AG20443 (cell line): ENCODE data around the gene HERC6.
"Not testable (repeated sequence)": the region's sequence is repeated elsewhere in the genome, so short reads cannot be mapped to it uniquely, and the experiment has no call there.

Experiments used
- DNase-seq: peaks from one replicate; pipeline ENCODE4 v3.0.0; 2012; ENCODE audit warnings: low spot score, mixed read lengths

Gene HERC6

DNA sequence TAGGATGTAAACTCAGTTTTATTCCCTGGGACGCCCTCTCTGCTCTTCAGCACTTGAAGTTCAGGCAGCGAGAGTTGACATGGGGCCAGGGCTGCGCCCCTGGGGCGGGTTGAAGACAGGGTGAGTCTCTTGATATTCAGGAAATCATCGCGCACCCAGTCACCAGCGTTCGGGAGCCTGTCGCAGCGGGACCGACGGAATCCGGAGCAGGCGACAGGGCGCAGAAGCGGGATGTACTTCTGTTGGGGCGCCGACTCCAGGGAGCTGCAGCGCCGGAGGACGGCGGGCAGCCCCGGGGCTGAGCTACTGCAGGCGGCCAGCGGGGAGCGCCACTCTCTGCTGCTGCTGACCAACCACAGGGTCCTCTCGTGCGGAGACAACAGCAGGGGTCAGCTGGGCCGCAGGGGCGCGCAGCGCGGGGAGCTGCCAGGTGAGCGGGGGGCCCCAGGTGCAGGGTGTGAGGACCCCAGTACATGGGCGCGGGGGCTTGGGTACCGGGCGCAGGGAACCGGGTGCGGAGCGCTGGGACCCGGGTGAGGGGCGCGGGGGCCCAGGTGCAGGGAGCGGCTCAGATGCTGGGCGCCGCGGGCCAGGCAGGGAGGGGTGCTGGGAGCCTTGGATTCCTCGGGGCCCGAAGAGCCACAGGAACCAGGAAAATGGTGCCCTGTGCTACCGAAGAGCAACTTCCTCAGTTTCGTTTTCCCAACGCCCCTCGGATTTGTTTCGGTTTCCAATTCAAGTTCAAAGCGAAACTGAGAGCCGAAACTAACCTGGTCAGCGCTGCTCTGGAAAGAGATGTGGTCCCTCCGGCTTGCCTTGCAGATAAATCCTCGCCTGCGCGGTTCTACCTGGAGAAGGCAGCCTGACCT is at the start of gene HERC6:
Gene HERC6, plus strand, starts transcription at position 162 of the 869 bp plus-strand sequence. Its CDS starts 70 bp downstream, at position 232.
- DNase-seq = peak; percentile 92

DNA sequence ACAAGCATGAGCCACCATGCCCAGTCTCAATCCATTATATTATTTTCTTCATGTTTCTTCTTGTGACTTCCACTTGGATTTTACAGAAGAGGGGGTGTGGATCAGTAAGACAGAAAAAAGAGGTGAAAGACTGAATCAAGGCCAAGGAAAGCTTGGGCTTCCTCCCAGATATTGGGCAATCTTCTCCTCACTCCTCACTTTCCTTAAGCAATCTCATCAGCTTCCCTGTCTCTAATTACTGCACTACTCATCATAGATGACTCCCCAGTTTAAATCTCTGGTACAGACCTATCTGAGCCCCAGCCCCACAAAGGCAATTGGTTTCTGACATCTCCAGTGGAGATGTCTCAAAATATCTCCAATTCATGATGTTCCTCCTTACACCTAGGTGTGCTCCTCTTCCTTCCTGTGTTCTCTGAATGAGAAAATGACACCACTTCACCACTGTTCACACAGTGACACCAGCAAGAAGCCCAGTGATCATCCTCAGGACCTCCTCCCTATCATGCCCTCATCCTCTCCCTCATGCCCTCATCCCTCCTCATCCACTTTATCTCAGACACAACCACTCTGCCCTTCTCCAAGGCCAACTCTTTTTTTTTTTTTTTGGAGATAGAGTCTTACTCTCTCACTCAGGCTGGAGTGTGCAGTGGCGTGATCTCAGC is 44.8 kb upstream of the HERC6 start:
- peak; percentile 35 for DNase-seq

DNA sequence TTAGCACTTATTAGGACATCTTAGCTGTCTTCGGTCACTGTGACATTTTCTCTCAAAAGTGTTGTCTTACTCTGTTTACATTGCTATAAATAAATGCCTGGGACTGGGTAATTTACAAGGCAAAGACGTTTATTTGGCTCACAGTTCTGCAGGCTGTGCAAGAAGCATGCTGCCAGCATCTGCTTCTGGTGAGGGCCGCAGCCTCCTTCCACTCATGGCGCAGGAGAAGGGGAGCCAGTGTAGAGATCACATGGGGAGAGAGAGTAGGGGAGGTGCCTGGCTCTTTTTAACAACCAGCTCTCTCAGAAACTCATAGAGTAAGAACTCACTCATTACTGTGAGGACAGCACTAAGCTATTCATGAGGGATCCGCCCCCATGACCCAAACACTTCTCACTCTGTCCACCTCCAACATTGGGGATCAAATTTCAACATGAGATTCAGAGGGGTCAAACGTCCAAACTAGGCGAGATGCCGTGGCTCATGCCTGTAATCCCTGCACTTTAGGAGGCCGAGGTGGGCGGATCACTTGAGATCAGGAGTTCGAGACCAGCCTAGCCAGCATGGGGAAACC is 43.5 kb upstream of the HERC6 start:
- peak; percentile 20 for DNase-seq

DNA sequence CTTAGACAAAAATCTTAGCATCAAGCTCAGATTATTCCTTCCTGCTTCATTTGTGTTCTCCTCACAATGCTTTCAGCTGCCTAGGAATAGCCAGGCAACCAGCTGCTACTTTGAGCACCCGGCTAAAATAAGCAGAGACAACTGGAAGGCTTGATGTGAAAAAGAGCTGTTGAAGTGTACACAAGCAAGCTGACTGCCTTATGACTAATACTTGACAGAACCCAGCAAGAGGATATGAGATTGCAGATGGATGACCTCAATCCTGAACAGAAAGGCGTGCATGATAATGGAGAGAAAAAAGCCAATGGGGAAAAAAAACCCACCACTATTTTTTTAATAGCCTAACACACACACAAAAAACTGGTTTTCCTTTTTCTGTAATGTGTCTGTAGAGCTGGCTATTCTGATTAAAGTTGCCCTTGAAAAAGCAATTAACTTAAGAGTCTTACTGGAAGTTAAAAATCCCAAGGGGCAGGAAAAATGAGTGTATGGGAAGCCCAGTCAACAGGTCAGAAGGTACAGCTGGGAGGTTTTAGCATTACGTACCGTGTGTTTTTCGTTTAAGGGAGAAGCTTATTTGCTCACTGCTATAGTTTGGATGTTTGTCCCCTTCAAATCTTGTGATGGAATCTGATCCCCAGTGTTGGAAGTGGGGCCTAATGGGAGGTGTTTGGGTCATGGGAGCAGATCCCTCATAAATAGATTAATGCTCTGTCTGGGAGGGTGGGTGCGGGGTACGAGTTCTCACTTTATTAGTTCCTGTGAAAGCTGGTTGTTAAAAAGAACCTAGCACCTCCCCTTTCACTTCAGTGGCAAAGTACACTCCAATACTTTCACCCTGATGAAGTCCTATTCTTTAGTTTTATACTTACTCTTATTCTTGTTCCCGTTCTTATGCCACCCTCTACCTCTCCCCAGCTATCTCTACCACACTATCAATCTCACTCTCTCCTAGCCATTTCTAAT is 37.1 kb upstream of the HERC6 start:
- peak; percentile 84 for DNase-seq

DNA sequence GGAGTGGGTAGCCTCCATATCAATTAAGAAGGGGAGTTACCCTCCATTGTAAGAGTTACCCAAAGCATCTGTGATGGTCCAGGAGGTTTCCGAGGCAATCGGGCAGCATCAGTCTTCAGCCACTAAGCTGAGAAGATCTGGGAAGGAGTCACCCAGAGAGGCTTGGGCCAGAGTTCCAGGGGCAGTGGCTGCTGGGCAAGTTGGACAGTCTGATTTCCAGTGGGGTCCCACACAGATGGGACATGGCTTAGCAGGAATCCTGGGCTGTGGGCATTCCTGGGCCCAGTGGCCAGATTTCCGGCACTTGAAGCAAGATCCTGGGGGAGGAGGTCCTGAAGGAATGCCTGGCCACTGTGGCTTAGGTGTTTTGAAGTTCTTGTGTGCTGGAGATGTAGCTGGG is 31.8 kb upstream of the HERC6 start:
- not testable (repeated sequence) for DNase-seq

DNA sequence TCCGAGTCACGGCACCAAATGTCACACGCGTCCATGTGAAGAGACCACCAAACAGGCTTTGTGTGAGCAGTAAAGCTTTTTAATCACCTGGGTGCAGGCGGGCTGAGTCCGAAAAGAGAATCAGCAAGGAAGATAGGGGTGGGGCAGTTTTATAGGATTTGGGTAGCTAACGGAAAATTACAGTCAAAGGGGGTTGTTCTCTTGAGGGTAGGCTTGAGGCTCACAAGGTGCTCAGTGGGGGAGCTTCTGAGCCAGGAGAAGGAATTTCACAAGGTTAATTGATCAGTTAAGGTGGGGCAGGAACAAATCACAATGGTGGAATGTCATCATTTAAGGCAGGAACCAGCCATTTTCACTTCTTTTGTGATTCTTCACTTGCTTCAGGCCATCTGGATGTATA is 29.9 kb upstream of the HERC6 start:
- not testable (repeated sequence) for DNase-seq

DNA sequence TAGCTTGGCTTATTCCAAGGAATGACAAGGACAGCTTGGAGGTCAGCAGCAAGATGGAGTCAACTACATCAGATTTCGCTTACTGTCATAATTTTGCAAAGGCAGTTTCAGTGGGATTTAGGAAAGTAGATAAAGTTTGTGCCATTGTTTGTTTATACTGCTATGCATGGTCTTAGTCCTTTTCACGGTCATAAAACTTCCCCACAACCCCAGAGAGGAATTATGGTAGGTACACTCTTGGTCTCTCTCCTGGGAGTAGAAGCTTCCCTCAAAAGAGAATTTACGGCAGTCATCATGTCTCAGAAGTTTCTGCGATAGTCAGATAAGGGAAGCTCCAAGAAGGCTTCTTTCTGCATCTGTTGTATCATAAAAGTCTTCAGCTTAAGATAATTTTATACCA is 27.9 kb upstream of the HERC6 start:
- no peak for DNase-seq

DNA sequence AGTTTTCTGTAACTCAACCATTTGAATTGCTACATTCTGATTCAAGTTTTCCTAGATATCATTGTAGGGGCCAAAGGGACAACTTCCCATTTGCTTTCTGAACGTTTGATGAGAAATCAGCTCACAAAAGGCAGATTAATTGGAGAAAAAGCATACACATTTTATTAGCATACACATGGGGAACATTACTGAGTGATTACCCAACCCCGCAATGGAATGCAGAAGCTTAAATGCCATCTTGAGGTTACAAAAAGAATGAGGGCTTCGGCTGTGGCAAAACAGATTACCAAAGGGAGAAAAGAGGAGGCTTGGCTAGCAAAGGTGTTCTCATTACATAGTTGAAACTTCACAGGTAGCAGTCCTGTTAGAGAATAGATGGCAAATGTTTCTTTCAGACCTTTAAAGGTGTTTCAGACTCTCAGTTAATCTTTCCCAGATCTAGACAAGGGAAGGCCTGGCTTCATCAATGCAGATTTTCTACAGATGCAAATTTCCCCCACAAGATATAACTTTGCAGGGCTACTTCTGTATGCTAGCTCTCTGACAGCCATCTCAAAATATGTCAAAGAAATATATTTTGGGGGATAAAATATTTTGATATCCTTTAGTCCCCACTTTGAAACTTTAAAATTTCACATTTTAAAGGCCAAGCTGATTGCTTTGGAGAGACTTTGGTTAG is 26.5 kb upstream of the HERC6 start:
- DNase-seq = peak; percentile 53

DNA sequence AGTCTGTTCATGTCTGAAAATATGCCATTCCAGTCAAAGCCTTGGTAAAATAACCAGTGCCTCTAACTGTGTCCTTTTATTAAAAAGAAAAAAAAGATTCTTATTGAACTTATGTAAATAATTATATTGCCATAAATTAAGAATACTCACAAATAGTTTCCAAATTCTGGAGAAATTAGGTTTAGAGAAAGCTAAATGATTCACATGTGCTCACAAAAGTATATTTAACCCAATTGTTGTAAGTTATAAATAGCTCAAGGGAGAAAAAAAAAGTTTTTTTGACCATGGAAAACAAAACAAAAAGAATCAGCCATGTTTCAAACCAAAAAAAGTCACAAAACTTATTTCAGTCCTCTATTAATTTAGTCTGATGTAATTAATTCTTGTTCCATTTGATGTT is 25.3 kb upstream of the HERC6 start:
- DNase-seq = no peak

DNA sequence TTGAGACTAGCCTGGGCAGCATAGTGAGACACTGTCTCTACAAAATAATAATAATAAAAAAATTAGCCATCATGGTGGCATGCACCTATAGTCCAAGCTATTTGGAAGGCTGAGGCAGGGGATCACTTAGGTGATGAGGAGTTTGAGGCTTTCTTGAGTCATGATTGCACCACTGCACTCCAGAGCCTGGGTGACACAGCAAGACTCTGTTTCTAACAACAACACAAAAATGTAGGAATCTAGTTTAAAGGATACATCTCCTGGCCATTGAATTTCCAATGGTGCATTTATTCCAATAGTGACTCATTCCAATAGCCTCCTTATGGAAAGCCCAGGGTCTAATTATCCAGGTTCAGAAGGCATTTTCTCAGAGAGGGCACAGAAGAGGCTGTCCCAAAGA is 21.9 kb upstream of the HERC6 start:
- DNase-seq = no peak

DNA sequence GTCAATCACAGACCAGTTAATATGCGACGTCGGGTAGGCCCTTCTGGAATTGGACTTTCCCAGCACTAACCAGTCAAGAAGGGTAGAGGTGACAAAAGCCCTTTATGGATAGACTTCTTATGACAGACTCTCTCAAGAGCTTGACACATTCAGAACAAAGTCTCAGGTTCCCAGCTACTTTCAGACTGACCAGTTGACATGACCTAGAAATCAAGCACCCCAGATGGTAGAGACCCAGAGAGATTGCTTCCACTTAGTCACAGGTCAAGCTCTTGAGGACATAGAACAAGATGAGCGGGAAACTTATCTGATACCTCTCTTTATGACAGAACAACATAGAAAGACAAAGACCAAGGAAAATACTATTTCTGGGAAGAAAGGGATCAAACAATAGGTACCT is 21.4 kb upstream of the HERC6 start:
- no peak for DNase-seq

DNA sequence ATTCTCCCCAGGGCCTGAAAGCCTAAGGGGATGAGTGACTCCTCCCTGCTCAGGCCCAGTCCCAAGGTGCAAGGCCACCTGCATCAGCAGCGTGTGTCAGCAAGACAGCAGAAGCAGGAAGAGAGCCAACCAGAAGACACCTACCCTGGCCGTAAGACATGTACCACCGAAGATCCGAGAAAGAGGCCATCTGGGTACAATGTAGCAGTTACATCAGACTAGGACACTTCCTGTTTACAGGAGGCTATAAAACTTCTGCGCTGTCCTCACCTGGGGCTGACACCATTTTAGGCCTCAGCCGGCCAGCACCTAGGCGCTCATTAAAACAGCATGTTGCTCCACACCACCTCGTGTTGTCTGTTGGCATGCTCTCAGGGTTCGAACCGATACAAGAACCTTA is 19.1 kb upstream of the HERC6 start:
- DNase-seq = no peak

DNA sequence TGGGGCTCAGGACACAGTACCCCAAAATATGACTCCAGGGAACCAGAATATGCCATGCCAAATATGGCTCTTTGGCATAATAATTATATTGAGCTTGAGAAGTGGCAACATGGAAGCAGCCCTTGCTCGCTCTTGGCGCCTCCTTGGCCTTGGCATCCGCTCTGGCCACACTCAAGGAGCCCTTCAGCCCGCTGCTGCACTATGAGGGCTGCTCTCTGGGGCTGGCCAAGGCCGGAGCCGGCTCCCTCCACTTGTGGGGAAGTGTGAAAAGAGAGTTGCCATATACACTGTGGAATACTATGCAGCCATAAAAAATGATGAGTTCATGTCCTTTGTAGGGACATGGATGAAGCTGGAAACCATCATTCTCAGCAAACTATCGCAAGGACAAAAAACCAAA is 18.4 kb upstream of the HERC6 start:
- no peak for DNase-seq

DNA sequence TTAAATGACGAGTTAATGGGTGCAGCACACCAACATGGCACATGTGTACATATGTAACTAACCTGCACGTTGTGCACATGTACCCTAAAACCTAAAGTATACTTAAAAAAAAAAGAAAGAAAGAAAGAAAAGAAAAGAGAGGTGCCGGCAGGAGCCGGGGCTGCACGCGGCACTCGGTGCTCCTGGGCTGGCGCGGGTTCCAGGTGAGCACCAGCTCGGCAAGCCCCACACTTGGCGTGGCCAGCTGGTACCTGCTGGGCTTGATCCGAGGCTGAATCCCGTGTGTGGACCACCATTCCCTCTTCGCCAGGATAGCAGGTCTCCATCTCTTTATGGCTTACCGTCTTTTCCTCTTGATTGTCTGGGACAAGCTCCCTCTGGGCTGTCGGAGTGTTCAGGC is 17.9 kb upstream of the HERC6 start:
- DNase-seq = no peak

DNA sequence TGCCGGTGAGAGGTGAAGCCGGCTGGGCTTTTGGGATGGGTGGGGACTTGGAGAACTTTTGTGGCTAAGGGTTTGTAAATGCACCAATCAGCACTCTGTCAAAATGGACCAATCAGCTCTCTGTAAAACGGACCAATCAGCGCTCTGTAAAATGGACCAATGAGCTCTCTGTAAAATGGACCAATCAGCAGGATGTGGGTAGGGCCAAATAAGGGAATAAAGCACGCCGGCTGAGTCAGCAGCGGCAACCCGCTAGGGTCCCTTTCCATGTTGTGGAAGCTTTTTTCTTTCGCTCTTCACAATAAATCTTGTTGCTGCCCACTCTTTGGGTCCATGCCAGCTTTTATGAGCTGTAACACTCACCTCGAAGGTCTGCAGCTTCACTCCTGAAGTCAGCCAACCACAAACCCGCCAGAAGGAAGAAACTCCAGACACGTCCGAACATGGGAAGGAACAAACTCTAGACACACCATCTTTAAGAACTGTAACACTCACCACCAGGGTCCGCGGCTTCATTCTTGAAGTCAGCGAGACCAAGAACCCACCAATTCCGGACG is 17.4 kb upstream of the HERC6 start:
- not testable (repeated sequence) for DNase-seq

DNA sequence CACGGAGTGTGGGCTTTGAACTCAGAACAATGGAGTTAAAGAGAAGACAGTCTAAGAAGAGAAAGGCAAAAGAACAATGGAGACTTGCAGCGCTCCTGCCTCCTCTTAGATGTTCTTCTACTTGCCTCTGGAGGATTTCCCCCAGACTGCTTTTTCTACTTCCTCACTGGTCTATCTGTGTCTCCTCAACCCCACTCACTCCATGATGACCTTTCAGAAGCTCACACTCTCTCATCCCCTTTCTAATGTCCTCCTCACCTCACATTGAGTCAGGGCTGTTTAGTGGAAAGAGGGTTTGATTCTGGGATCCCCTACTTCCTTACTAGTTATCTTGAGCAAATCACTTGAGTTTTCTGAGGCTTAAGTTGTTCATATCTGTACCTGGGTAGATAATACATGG is 12.2 kb upstream of the HERC6 start:
- DNase-seq = no peak

DNA sequence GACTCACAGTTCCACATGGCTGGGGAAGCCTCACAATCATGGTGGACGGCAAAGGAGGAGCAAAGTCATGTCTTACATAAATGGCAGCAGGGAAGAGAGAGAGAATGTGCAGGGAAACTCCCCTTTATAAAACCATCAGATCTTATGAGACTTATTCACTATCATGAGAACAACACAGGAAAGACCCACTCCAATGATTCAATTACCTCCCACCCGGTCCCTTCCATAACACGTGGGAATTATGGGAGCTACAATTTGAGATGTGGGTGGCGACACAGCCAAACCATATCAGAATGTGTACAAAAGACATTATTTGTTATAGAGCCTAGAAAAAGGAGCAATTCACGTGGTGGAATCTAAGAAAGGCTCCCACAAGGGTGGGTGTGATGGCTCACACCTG is 10.8 kb upstream of the HERC6 start:
- no peak for DNase-seq

DNA sequence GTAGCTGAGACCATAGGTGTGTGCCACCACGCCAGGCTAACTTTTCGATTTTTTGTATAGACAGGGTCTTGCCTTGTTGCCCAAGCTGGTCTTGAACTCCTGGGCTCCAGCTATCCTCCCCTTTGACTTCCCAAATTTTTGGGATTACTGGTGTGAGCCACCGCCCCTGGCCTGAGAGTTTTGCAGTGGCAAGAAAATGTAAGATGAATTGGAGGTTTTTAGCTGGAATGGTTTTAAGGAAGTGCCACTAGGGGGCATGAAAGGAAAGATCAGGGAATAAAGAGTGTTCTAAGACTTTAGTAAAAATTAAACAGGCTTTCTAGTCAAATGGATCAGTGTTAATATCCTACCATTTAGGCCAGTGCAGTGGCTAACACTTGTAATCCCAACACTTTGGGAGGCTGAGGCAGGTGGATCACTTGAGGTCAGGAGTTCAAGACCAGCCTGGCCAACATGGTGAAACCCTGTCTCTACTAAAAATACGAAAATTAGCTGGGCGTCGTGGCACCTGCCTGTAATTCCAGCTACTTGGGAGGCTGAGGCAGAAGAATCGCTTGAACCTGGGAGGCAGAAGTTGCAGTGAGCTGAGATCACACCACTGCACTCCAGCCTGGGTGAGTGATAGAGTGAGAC is 9.4 kb upstream of the HERC6 start:
- peak; percentile 40 for DNase-seq

DNA sequence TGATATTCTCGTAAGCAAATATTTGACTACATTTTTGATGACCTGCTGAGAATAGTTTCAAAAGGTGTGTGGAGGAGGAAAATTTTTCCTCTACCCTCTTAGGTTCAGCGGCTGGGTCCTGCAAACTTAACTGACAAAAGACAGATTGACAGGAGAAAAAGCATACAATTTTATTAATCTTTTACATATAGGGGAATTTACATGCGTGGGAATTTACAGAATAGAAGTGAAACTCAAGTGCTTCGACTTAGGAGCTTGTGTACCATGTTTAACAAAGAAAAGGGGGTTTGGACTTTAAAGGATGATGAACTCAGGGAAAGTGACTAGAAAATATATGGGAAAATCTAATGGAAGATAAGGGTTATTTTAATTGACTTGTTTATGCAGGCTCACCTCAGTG is 2.5 kb downstream of the HERC6 start:
- no peak for DNase-seq

DNA sequence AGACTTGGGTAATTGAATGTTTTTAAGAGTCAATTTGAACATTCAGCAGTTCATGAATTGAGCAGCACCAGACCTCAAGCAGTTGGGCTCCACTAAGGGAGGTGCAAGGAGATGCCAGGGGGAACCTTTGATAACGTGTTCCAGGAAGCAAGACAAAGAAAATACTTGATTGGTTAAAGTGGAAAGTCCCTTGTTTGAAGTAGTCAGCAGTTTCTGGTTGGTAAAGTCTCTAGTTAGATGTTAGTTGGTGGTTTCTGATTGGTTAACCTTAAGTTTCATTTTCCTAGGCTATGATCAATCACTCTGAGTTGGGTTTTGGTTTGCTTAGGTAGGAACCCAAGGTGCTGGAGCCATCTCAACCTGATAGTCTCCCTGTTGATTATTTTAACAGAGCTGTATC is 4.0 kb downstream of the HERC6 start:
- DNase-seq = no peak

DNA sequence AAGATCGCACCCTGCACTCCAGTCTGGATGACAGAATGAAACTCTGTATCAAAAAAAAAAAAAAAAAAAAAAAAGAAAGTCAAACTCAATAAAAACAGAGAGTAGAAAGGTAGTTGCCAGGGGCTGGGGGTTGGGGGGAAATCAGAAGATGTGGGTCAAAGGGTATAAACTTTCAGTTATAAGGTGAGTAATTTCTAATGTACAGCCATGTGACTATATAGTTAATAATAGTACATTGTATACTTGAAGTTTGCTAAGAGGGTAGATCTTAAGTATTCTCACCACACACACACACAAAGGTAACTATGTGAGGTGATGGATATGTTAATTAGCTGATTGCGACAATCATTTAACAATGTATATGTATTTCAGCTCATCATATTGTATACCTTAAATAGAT is 11.5 kb downstream of the HERC6 start:
- DNase-seq = no peak
